HG03066 (cell line): ENCODE data around the gene KRT33A.
"Not testable (repeated sequence)": the region's sequence is repeated elsewhere in the genome, so short reads cannot be mapped to it uniquely, and the experiment has no call there.

ENCODE experiments used
- ATAC-seq: cut with Tn5 transposase; IDR thresholded peaks from one replicate; pipeline ENCODE4 v1.9.1; 2021; ENCODE audit warnings: low read depth; ENCODE audit not compliant: unreplicated experiment

KRT33A gene

GRCh38 chr17:41350381-41350878 is at the start of gene KRT33A:
KRT33A (minus strand) TSS chr17:41350828; CDS start chr17:41350767, 61 bp downstream.
- ATAC-seq: not testable (repeated sequence)

GRCh38 chr17:41396996-41397660 is 46.5 kb upstream of the KRT33A start, which contains the start of gene KRT31:
KRT31 (minus strand) TSS chr17:41397608; CDS start chr17:41397539, 69 bp downstream.
- ATAC-seq: no peak

- ATAC-seq: no peak
Measured at GRCh38 chr17:41396340-41396739, 45.7 kb upstream of the KRT33A start.

GRCh38 chr17:41395611-41396010 is 45.0 kb upstream of the KRT33A start:
- ATAC-seq: no peak

GRCh38 chr17:41395044-41395443 is 44.4 kb upstream of the KRT33A start:
- not testable (repeated sequence) for ATAC-seq

GRCh38 chr17:41394254-41394996 is 43.8 kb upstream of the KRT33A start:
- ATAC-seq: no peak

GRCh38 chr17:41393826-41394225 is 43.2 kb upstream of the KRT33A start:
- no peak for ATAC-seq

- no peak for ATAC-seq
Measured at GRCh38 chr17:41393294-41393693, 42.7 kb upstream of the KRT33A start.

- no peak for ATAC-seq
Measured at GRCh38 chr17:41392278-41392677, 41.6 kb upstream of the KRT33A start.

GRCh38 chr17:41391535-41391934 is 40.9 kb upstream of the KRT33A start:
- ATAC-seq: no peak

GRCh38 chr17:41390411-41390938 is 39.8 kb upstream of the KRT33A start:
- no peak for ATAC-seq

- no peak for ATAC-seq
Measured at GRCh38 chr17:41387670-41388069, 37.0 kb upstream of the KRT33A start.

GRCh38 chr17:41386227-41386626 is 35.6 kb upstream of the KRT33A start:
- ATAC-seq: no peak

GRCh38 chr17:41383690-41384089 is 33.1 kb upstream of the KRT33A start:
- no peak for ATAC-seq

- ATAC-seq: no peak
Measured at GRCh38 chr17:41382394-41382793, 31.8 kb upstream of the KRT33A start.

- not testable (repeated sequence) for ATAC-seq
Measured at GRCh38 chr17:41381943-41382342, 31.3 kb upstream of the KRT33A start, which contains the start of gene KRT34. KRT34 (minus strand) TSS chr17:41382306; CDS start chr17:41382246, 60 bp downstream.

- not testable (repeated sequence) for ATAC-seq
Measured at GRCh38 chr17:41380091-41380490, 29.5 kb upstream of the KRT33A start.

GRCh38 chr17:41377546-41377945 is 26.9 kb upstream of the KRT33A start:
- ATAC-seq: no peak

- ATAC-seq: no peak
Measured at GRCh38 chr17:41369713-41370112, 19.1 kb upstream of the KRT33A start, which contains the start of gene KRT33B. KRT33B (minus strand) TSS chr17:41369813; CDS start chr17:41369750, 63 bp downstream.

GRCh38 chr17:41369023-41369422 is 18.4 kb upstream of the KRT33A start:
- ATAC-seq: no peak

- ATAC-seq: no peak
Measured at GRCh38 chr17:41367426-41368075, 16.9 kb upstream of the KRT33A start.
